ENCODE results near the gene GDPD3. TPM values are rescaled to one million over a fixed set of nuclear protein-coding genes. Genes with fewer than 3 reads are reported as not detected.

GDPD3 gene
- total and polyA plus RNA-seq, 9 donors, result 2.6 to 7.5 (median 4.6) TPM

GRCh38 chr16:30113711-30114333, 485 bp upstream of the GDPD3 start:
- no peaks in the 10 kb centered on the region for H3K27me3 ChIP-seq
- H3K9me3 ChIP-seq, result no peaks in the 10 kb centered on the region
- H3K27ac ChIP-seq, result no peak overlapping the region
- intact Hi-C loops (cut with DNase I), result no loop called here
- DNase-seq, result no peak
- H3K4me1 ChIP-seq (ENCODE audit: insufficient read depth), result no peaks in the 10 kb centered on the region
- 80 to 86% (median 82%) methylated on average over 18 to 20 of the region's 20 CpGs for WGBS, 3 donors
- TF ChIP-seq EP300 (IDR thresholded peaks at IDR 0.05) (no peak), CTCF (IDR thresholded peaks at IDR 0.05) (no peak), POLR2A (IDR thresholded peaks at IDR 0.05) (no peak)
- no peaks in the 10 kb centered on the region for H3K36me3 ChIP-seq
- no peak overlapping the region for H3K4me3 ChIP-seq

- H3K36me3 ChIP-seq, result no peaks in the 10 kb centered on the region
- TF ChIP-seq POLR2A (IDR thresholded peaks at IDR 0.05) (no peak), CTCF (IDR thresholded peaks at IDR 0.05) (peak in 1 of 3 donors; percentile 61)
- DNase-seq, result peak; percentile 46 to 72 (median 62)
- no peaks in the 10 kb centered on the region for H3K9me3 ChIP-seq
- intact Hi-C loops (cut with DNase I), result no loop called here
- H3K4me3 ChIP-seq, result no peak overlapping the region
- 67 to 69% (median 68%) methylated on average over 29 of the region's 29 CpGs for WGBS, 3 donors
- no peaks in the 10 kb centered on the region for H3K4me1 ChIP-seq (ENCODE audit: insufficient read depth)
- no peak overlapping the region for H3K27ac ChIP-seq
- no peaks in the 10 kb centered on the region for H3K27me3 ChIP-seq
Measured at GRCh38 chr16:30112197-30113030, 923 bp downstream of the GDPD3 start.

GRCh38 chr16:30110661-30111060, 2.7 kb downstream of the GDPD3 start:
- Histone ChIP-seq H3K27ac (no peak overlapping the region), H3K36me3 (no peaks in the 10 kb centered on the region), H3K4me3 (no peak overlapping the region), H3K27me3 (no peaks in the 10 kb centered on the region), H3K4me1 (ENCODE audit: insufficient read depth) (no peaks in the 10 kb centered on the region), H3K9me3 (no peaks in the 10 kb centered on the region)
- DNase-seq, result no peak
- WGBS, 3 donors, result 39 to 52% (median 45%) methylated on average over 7 of the region's 7 CpGs
- no peak for TF ChIP-seq EP300 (IDR thresholded peaks at IDR 0.05)
- TF ChIP-seq POLR2A (IDR thresholded peaks at IDR 0.05), result no peak
- TF ChIP-seq CTCF (IDR thresholded peaks at IDR 0.05), result no peak
- intact Hi-C loops (cut with DNase I), result no loop called here

- no peak for DNase-seq
- no peaks in the 10 kb centered on the region for H3K36me3 ChIP-seq
- intact Hi-C loops (cut with DNase I), result no loop called here
- no peak overlapping the region for H3K27ac ChIP-seq
- TF ChIP-seq POLR2A (IDR thresholded peaks at IDR 0.05), result no peak
- no peak for TF ChIP-seq EP300 (IDR thresholded peaks at IDR 0.05)
- TF ChIP-seq CTCF (IDR thresholded peaks at IDR 0.05), result no peak
- WGBS, 3 donors, result 87 to 93% (median 90%) methylated on average over 14 to 15 of the region's 15 CpGs
- H3K9me3 ChIP-seq, result no peaks in the 10 kb centered on the region
- H3K4me3 ChIP-seq, result no peak overlapping the region
- no peaks in the 10 kb centered on the region for H3K27me3 ChIP-seq
- no peaks in the 10 kb centered on the region for H3K4me1 ChIP-seq (ENCODE audit: insufficient read depth)
Measured at GRCh38 chr16:30108059-30108850, 5.1 kb downstream of the GDPD3 start.

All from ovary (tissue), 9 donors.